GM19193 (cell line): ENCODE data around the gene SALL1.

Experiments used
- POLR2A ChIP-seq: IDR thresholded peaks from 4 replicates; pipeline ENCODE4 v1.6.1; 2011; ENCODE audit not compliant: insufficient read depth, insufficient read length; ENCODE audit errors: extremely low read depth

SALL1 gene

GRCh38 chr16:51106535-51106934, 44.5 kb downstream of the SALL1 start:
- TF ChIP-seq POLR2A, result no peak

- no peak for TF ChIP-seq POLR2A
These were observed 47.5 kb downstream of the SALL1 start for GRCh38 chr16:51103590-51103989.

- no peak for TF ChIP-seq POLR2A
These were observed 53.3 kb downstream of the SALL1 start for GRCh38 chr16:51097729-51098128.

GRCh38 chr16:51095890-51096626, 55.0 kb downstream of the SALL1 start:
- no peak for TF ChIP-seq POLR2A

GRCh38 chr16:51095084-51095881, 55.8 kb downstream of the SALL1 start:
- TF ChIP-seq POLR2A, result no peak

- TF ChIP-seq POLR2A, result no peak
These were observed 57.3 kb downstream of the SALL1 start for GRCh38 chr16:51093726-51094280.
